Right kidney (tissue), 1 donor: ENCODE results near the gene ISG20L2.

Experiments used
- DNase-seq: peaks from one replicate; pipeline ENCODE4 v3.0.0-alpha.2; 2016

Gene ISG20L2

DNA sequence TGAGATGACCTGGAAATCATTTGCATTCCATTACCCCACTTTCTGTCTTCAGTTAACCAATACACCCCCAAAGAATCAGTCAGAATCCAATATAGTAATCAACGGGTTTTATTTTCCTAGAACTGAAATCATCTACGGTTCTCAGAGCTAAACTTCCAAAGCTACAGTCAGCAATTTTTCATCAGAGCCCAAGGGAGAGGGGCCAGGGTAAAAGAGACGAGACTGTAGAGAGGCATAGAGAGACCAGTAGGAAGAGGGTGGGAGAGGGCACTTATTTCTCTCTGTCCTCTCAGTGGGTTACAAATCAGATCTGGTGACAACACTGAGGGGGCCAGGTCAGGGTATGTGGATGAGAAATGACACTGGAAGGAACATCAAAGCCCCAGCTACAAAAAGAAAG lies 13.5 kb upstream of the ISG20L2 start:
- DNase-seq, result no peak

DNA sequence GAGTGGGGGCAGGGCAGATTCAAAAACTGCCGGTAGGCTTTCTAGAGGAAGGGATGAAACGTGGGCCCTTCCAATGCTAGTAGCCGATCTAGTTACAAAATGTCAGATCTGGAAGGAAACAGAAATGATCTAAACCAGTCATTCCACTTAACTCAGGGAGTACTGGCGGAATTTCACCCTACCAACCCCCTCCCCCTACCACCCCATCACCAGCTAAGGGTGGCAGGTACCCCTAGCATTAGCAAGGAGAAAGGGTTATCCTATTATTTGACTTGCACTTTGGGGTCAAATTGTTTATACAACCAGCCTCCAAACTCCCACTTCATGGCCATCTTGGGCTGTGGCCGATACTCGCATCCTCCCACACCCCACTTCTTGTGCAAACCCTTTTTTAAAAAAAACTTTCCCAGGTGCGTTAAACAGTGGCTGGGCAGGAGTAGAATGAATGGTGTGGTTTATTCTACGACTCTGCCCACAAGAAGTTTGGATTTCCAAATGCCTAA lies 13.0 kb upstream of the ISG20L2 start:
- no peak for DNase-seq

DNA sequence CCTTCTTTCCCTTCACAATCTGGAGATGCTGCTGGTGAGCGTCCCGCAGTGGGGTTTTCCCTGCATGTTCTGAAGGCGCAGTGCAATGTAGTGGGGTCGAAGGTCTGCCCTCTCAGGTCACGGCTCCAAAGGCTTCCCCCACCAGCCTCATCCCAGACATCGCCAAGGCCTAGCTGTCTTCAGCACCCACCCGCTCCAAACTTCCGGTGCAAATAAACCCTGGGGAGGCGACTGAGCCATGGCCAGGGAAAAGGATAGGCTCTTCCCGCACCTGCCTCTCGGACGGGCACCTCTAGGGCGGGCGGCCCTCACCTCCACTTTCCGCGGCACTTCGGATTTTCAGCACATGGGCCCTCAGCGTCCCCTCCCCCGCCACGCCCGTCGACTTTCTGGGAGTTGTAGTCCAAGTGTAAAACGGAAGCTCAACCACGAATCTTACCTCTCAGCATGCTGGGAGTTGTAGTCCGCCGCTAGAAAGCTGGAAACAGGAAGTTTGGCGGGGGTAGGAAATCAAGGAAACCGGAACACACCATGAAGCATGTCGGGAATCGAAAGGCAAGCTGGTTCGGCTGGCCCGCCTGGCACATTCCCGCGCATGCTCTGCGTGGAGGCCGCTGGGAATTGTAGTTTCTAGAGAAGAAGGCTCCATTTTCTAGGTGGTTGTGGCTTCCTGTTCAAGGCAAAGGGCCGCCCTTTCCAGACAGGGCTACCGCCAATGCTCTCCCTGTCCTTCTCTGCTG lies 12.3 kb upstream of the ISG20L2 start, which contains the start of gene MRPL24:
TSS of gene MRPL24 (minus strand) at position 348 of the 740 bp plus-strand sequence. CDS start 2,384 bp downstream, outside the sequence.
- peak; percentile 86 for DNase-seq

DNA sequence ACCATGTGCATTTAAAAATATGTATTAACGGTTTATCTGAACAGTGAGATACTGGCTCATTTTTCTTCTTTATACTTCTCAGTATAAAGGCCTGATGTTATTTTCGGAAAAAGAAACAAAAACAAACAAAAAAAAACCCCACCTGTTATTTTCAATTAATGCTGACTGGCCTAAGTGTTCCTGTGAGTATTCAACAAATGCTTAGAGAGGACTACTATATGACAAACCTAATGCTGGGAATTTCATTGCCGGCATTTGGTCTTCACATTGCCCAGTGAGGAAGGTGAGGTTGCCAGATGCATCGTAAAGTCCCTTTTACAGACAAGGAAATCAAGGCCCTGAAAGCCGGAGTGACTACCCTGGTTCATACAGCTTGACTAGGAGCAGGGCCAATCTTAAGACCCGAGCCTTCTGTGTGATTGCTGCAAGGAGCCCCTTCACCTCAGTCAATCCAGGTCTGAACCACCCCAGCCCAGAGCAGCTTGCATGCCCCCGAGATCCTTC lies 11.7 kb upstream of the ISG20L2 start:
- DNase-seq, result no peak

DNA sequence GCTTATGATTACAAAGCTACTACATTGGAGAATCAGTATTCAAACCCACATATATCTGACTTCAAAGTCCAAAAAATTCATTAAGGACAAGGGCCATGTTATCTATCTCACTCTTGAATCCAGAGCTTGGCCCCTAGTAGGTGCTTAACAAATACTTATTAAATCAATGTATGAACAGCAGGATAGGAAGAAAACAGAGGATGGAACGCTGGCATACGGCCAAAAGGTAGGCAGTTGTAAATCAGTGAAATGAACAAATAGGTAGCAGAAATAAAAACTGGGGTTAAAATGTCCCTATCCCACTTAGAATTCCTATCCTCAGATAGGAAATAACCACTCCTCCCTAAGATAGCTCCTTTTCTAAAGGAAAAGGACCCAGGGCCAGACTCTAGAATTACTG lies 10.3 kb upstream of the ISG20L2 start:
- no peak for DNase-seq

DNA sequence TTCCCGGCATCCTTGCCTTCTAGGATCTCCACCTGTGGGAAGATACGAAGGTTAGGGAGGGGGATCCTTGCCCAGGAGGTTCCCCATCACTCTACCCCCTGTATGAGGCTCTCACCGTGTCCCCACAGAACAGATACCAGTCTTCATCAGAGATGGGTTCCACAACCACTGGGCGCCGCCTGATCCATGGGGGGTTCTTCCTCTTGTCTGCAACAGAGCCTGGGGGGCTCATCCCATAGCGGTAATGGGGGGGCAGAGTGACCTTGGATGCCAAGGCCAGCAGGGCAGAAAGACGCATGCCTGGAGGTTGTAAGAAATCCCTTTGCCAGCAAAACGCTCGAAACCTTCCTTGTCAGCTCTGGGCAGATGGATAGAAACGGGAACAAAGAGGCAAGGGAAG lies 9.8 kb upstream of the ISG20L2 start:
- no peak for DNase-seq

DNA sequence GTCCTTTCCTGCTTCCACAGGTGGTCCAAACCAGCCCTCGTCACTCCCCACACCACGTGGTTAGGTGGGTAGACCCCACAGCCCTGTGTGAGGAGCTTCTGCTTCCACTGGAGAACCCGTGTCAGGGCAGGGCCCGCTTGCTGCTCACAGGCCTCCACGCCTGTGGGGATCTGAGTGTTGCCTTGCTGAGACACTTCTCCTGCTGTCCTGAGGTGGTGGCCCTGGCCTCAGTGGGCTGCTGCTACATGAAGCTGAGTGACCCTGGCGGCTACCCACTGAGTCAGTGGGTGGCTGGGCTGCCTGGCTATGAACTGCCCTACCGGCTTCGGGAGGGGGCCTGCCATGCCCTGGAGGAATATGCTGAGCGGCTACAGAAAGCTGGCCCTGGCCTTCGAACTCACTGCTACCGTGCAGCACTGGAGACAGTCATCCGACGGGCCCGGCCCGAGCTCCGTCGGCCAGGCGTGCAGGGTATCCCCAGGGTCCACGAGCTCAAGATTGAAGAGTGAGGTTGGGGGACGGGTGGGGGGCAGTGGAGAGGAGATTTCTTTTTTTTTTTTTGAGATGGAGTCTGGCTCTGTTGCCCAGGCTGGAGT lies 5.5 kb upstream of the ISG20L2 start:
- DNase-seq, result no peak

DNA sequence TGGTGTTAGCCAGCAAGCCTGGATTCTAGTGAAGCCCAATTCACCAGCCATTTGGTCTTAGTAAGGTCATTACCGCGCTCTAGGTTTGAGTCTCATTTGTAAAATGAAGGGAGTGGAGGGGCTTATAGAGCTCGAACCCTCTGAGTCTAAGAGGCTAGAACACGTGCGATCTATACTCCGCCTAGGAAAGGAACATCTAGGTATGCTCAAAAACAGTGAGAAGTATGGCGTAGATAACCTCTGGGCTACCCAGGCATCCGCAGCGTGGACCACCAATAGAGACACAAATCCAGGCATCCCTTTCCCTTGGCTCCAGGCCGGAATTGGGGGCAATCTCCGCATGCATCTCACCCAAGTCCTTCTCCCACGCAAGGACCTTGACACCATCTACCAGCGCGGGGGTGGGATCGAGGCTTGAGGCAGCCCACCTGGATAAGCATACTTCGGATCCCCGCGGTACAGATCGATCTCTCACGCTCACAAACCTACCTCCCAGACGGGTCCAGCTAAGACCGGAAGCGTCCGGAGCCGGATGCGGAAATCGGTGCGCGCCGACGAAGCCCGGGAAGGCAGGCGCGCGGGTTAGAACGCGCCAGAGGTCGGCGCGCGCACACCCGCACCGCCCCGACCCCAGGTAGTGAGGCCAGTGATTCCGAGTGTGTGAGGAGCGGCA lies 504 bp downstream of the ISG20L2 start, which contains the start of gene METTL25B:
TSS of gene METTL25B (plus strand) at position 544 of the 673 bp plus-strand sequence. CDS start 636 bp downstream, outside the sequence.
- peak; percentile 77 for DNase-seq

DNA sequence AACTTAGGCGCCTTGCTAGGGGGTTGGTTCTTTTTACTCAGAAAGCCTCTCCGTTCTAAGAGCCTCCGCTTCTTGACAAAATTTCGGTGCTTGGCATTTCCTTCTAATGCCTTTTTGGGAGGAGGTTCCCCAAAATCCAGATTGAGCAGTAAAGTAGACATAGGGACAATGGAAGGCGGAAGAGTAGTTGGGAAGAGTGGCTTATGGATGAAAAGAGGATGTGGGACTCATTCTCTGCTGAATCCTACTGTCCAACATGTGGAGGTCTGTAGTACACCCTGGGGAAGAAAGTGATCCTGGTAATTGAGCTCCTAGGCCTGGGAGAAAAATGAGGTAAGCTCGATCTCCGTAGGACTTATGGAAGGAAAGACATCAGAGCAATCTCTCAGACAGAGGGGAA lies 1.1 kb downstream of the ISG20L2 start:
- DNase-seq, result no peak

DNA sequence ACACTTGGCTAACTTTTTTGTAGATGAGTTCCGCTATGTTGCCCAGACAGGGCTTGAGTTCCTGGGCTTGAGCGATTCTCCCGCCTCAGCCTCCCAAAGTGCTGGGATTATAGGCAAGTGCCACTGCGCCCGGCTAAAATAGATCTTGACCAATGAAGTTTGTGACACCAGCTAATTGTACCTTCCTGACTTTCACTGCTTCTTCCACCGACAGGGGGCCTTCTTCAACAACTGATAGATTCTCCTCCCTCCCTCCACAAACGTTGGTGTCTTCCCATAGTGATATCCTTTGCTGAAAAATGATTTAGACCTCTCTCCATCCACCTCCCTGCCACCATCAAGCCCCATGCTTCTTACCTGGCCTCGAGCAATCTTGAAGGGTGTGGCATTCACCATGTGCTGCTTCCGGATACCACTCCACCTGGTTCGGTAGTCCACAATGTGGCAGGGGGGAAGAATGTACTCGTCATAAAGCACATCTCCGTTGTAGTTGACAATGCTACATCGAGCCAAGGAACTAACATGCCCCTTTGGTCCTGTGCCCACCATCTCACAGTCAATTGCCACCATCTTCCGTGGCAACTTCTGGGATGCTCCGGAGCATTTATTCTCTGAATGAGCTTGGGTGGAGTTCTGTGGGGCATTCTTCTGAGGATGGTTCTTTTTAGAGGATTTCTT lies 1.9 kb downstream of the ISG20L2 start:
- DNase-seq, result no peak

DNA sequence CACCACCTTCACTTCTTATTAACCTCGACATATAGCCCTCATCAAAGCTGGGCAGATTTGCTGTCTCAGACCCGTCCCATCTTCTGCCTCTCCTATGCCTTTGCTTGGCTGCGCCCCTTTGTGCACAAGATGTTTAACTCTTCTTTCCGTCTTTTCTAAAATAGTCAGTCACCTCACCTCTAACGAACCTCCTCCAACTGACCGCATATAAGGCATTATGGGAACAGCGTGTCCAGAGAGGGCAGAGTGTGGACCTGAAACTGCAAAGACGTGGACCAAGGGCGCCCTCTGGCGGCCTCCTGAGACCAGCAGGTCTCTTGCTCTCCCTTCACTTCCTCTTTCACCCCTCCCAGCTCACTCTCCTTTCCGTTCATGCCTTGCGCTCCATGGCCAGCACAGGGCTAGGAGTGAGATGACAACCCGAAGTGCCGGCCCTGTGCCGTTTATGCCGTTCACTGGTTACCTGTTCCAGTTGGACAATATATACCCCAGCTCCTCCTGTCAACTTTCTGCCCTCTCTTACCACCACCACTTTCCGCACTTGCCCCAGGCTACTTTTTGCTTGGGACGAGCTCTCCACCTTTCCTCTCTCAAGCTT lies 2.8 kb downstream of the ISG20L2 start:
- peak; percentile 78 for DNase-seq

DNA sequence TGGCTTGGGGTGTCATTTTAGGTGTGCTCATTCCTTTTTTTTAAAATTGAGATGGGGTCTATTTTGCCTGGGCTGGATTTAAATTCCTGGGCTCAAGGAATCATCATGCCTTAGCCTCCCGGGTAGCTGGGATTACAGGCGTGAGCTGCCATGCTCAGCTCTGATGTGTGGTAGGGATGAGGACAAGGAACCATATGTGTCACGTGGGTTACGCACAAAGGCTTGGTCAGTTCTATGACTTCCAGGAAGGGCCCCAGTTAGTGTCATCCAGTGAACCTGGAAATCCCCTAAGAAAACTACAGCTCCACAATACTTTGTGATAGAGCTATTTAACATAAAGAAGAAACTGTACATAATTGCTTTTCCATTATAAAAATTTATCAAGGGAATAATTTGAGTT lies 7.0 kb downstream of the ISG20L2 start:
- DNase-seq, result no peak

DNA sequence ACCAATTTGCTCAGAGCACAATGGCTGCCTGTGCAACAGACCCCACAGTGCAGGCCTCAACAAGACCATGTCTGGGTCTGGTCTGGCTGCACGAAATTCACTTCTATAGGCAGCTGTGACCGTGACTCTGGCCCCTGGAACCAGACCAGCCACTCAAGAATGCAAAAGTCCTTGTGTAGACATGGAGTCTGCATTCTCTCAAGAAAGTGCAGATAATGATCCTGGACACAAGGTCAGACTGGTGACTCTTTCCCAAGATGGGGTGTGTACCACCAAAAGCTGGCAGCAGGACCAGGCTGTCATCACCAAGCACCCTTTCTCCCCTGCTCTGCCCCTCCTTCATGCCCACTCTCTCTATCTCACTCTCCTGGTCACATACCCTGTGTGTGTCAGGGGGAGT lies 7.4 kb downstream of the ISG20L2 start:
- no peak for DNase-seq

DNA sequence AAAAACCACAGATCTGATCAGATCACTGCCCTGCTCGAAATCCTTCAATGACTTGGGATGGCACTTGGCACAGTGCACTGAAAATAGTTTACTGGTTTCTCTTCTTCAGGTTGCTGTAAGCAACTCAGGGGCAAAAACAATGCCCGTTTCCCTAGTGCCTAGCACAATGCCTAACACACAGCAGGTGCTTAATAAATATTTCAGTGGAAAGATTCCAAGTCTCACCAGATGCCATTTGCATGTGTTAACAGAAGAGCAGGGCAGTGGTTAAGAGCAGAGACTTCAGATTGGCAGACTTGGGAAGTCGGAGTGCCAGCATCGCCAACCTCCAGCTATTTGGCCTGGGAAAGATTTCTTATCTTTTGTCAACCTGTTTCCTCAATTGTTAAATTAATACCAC lies 11.2 kb downstream of the ISG20L2 start:
- no peak for DNase-seq

DNA sequence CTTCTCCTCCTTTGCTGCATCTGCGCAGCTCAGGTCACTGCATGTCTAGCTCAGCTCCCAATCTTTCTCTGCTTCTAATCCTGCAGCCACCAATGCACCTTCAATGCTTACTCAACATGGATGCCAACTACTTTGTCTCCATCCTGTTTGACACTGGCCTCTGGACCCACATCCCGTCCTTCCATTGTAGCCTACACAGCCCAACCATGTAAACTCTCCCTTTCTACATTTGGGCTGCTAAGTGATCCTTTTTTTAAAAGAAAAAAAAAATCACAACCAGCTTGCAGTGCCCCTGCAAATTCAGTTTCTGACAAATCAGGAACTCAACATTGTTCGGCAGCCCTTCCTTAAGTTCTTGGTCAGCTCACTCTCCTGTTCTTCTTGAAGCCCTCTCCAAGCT lies 13.7 kb downstream of the ISG20L2 start:
- DNase-seq, result no peak

DNA sequence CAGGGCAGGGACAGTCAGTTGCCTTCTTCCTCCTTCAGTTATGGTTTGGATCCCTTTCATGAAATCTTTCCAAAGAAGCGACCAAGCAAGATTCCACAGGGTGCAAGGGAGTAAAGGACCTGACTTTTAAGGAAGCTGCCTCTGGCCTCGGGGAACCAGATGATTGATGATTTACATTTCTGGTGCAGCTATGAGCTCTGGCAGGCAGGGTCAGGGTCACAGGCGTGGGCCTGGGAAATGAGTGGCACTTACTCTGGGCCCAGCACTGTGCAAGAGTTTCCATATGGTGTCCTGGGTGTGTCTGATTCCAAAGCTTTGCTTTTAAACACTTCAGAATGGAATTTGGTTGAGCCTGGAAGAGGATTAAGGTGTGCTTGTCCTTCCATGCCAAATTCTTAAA lies 15.9 kb downstream of the ISG20L2 start:
- no peak for DNase-seq

DNA sequence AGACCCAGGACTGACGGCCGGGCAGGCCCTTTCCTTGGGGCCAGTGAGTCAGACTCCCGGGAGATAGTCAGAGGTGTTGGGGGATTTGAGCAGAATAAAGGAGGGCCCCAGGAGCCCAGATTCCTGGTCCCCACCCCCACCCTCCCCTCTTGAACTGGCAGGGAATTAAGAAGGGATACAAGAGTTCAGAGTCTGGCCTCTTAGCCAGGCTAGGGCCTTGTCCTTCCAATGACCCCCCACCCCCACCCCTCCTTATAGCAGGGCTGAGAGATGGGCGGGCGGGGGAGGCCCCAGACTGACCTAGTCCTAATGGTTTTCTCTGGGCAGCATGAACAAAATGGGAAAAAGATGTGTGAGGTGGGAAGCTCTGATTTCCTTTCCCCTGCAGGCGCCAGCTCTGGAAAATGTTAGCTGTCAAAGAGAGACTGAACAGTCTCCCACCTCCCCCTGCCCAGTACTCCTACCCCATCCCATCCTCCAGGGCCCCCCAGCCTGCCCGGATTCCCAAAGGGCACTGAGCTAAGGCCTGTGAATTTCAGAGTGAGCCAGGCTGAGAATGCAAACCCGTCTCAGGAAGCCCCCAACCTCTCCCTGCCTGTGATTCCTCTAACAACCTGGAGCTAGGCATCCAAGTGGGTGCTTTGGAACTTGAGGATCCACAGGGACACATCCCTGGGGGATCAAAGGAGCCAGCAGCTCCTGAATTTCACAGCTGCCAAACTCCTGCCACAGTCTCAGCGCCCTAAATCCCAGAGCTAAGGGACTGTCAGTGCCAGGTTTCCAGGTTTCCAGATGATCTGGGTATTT lies 17.4 kb downstream of the ISG20L2 start:
- no peak for DNase-seq

DNA sequence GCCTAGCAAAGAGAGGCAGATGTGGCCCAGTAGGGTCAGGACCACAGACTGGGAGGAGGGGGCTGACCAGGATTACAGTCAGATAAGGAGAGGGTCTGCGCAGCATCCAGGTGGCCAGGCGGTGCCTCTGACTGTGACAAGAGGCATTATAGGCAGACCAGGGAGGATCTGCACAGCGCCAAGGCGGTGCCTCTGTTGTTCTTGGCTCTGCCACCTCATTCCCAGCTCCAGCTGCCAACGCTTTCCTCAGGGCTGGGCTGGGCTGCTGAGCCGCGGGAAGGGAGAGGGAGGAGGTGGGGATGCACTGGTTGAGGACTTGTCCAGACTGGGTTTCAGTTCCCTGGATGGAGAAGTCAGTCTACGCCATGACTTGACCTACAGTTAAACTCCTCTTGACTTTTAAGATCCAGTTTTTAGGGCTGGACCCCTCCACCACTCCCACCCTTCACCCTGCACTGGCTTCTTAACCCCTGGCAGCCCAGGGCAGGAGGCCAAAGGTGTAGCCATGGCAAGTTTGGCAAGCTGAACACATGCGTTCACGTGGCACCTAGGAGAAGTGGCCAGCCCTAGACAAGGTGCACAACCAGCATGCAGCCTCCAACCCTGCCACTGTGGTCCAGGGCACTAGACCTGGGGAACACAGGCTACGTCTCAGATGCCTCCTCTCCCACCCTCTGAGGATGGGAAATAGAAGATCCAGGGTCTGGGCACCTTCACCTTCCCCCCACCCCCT lies 18.6 kb downstream of the ISG20L2 start:
- DNase-seq, result no peak

DNA sequence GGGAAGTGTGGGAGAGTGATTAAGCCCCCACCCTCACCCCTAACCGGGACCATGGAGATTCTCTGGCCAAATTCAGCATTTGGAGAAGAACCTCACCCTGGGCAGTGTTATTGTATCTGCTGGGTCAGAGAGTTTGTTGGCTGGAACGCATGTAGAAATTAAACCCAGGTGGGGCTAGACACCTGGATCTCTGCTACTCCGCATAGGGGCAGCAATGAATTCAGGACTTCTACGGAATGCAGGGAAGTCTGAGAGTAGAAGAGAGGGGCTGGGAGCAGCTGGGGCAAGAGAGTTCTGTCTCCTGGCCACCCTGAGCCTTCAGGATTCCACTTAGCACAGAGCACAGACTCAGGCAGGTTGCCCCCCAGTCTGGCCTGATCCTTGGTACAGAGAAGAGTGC lies 19.5 kb downstream of the ISG20L2 start:
- DNase-seq, result no peak

DNA sequence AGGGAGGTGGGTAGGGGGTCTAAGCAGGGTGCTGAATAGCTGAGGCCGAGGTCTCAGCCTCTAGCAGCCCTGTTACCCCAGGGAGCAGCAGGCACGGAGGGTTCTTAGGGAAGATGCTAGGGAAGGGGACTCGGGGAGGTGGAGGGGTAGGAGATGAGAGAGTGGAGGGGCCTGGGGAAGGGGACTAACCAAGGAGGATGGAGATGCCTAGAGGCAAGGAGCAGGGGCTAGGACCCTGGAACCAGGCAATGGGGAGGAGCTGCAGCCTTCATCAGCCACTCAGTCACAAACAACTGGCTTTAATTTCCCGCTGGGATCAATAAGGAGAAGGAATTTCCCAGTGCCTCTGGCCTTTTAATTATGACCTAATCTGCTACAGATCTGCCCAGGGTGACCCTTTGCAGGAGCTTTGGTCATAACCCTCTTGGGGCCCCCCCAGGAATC lies 20.3 kb downstream of the ISG20L2 start:
- no peak for DNase-seq
